Right lobe of liver (tissue), 4 donors: ENCODE data around the gene B3GNT7.

ENCODE experiments used
- CTCF ChIP-seq, 4 donors: fragments of 200-600 bp in 3 of 4; fragments of 450-650 bp in 1 of 4; IDR thresholded peaks; one replicate each; pipeline versions ENCODE4 v1.5.1 to v1.8.0; 2016 to 2022; ENCODE audit warnings: antibody characterized with exemption in 4 of 4, mild to moderate bottlenecking in 2 of 4
- POLR2A ChIP-seq: fragments of 450-650 bp; IDR thresholded peaks from one replicate; pipeline ENCODE4 v1.6.1; 2017; ENCODE audit warnings: antibody characterized with exemption, mild to moderate bottlenecking
- donor health status: DM: no; HTN: no; CAD: no.
- donor health status: DM: no; HTN: no; CAD: no.
- donor health status: DM: no; HTN: yes; CAD: no.

- TF ChIP-seq CTCF (IDR thresholded peaks at IDR 0.05) (no peak), POLR2A (no peak)
Observed at GRCh38 chr2:231418820-231419640, 23.5 kb downstream of the B3GNT7 start.
